Stimulated activated CD4-positive, alpha-beta T cell treated with anti-CD3 and anti-CD28 coated beads, Interleukin-1b, Interleukin-23, amount 100 ng/mL, for 24 hours (primary cell): ENCODE data around the gene FRMD4A.

Experiments used
- DNase-seq, 4 experiments: peaks; one replicate each; pipeline ENCODE4 v3.0.0-alpha.2; 2020; ENCODE audit warnings: low read depth in 4 of 4, low spot score in 1 of 4

The FRMD4A gene

DNA sequence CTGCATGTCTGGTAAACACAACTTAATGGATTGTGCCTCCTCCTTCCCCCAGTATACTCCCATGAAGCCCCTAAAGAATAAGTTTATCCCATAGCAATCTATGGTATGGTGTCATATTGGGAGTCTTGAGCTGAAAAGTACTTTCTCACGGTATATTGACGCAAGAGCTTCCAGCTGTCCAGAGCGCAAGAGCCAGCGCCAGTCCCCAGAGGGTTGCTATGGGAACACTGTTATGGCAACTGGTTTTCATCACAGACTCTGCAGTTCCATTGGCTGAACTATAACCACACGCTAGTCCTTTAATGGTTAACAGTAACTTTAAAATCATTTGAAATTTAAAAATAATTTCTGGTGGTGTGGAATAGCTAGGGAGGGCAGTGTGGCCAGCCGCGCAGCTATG is 697.0 kb downstream of the FRMD4A start:
- no peak for DNase-seq

DNA sequence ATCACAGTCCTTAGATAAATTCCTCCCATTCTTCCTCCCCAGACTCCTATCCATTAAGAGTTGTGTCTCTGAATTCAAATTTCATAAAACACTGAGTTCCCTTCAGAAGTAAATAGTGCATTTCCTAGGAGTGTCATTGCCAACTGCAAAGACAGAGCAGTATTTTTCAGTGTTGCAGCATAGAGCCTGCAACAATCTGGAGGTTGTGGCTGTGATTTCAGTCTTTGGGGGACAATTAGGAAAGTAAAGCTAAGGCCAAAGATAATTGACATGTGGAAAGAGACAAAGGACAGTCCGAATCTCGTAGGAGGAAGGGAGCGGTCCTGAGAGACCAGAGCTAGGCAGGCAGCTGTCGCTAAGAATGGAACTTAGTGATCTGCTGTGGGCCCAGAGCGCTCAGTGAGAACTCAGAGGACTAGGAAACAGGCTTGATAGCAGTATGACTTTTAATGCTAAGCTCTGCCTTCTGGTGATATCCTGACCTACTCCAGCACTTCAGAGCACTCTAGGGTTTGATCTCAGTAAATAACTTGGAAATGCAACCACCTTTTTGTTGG is 697.8 kb downstream of the FRMD4A start:
- DNase-seq: no peak

DNA sequence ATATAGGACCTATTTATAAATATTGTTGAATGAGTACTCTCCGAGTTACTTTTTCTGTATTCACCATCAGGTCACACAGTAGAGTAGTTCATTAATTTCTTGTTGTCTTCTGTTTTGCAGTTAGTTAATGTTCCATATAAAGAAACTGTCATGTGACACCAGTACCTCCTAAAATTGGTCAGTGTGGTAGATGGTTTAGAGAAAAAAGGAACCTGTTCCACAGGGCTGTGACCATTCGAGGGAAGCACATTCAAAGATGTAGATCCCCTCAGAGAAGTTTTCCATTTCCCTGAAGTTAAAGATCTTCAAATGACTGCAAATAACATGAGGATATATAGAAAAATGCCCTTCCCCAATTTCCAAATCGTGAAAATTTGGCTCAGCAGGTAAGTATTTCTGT is 698.3 kb downstream of the FRMD4A start:
- DNase-seq: no peak

DNA sequence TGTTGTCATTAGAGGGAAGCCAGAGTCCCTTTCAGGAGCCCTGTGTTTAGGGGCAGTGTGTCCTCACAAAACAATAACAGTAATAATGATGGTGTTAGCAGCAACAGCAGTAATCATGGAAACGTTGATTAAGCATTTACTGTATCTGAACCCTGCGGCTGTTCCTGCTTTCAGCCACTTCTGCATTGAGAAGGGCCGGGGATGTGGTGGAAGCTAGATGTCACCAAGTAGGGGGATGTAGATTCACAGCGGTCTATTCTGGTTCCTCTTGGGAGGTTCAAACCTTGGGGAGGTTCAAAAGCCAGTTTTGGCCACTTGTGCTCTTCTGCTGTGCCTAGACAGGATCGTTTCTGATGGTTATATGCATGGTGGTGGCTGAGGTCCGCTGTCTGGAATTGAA is 699.1 kb downstream of the FRMD4A start:
- DNase-seq: no peak

DNA sequence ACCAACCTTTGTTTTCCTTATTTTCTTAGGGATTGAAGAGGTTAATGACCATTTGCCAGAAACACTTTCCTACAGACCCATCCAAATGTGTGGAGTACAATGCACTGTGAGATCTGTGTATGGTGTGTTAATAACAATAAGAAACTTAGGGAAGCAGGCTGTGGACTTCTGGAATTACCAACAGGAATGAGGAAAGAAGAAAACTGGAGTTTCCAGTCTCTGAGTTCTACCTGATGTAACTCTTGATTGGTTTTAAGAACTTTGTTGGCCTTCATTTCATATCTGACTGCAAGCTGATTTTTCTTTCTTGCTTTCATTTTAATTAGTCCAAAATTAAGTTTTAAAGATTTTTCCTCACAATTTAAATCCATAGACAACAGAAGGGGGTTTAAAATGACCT is 700.5 kb downstream of the FRMD4A start:
- no peak for DNase-seq

DNA sequence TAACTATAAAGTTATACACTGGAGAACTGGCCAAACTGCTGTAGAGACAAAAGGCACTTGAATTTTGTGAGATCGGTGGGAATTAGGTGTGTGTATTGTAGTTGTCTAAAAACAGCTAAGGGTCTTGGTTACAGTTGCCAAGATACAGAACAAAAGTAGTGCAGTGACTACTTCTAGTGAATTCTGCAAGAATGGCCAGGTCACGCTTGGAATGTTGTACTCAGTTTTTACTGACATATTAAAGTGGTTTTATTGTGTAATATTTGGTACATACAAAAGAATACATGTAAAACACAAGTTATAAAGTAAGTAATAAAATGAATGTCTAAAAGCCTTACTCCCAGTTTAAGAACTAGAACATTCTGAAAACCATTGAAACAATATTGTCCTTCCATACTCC is 701.6 kb downstream of the FRMD4A start:
- DNase-seq: no peak

DNA sequence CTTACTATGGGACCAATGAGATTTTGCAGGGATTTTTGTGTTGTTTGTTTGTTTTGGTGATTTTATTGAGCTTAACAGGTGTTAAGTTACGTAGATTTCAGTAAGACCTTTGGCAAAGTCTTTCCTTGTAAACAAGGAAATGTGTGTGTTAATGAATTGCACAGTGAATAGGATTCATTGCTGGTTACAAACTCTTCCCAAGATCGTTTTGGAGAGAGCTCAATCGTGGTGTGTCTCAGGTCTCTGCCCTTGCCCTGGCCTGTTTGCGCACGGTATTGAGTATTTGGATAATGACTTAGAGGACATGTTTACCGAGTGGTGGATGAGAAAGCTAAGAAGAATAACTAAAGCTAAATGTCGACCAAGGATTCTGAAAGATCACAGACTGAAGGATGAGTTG is 702.1 kb downstream of the FRMD4A start:
- no peak for DNase-seq

DNA sequence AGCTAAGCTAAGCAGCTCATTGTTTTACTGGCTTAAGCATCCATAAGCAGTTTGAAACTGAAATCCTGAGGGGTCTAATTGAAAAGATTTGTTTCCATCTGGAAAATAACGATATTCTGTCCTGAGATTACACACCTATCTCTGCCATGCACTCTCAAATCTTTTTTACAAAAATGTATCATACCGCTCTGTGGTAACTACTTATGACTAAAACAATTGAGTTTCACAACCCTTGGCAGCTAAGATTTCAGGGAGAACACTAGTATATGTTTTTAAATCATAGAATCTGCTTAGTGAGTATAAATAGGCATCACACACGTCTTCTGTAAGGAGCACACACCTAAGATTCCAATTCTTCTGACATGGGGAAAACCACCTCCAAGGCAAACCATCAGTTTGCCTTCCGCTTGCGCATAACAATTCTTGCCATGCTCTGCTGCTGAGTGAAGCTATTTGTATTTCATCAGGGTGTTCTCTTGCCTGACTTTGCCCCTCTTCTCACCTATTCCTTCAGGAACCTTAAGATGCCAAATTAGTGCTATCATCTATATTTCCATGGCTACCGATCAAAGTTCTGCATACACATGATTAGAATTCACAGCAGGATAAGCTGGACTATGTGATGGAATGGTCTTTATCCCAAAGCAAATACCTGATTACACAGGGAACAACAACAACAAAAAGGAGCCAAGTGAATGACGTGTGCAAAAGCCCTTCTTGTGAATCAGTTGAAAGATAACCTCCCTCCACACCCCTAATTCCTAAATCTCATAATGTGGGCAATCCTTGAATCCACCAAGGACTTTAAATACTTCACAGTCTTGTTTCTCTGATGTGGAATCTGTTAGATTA is 703.0 kb downstream of the FRMD4A start:
- DNase-seq: no peak

DNA sequence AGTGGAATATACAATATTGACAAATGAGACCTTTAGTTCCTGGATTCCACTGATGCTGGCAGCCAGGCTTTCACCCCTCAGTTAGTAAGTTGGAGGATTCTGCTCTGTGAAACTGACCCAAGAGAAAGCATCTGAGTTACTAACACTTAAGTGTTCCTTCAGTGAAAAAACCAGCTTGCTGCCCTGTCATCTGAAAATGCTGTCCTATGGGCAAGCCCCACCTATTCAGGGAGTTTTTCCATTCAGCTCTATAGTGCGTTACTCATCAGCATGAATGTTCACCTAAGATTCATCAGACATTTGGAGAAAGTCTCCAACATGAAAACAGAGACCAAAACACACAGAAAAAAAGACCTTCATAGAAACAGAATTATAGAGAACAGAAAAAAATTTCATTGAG is 706.1 kb downstream of the FRMD4A start:
- no peak for DNase-seq

DNA sequence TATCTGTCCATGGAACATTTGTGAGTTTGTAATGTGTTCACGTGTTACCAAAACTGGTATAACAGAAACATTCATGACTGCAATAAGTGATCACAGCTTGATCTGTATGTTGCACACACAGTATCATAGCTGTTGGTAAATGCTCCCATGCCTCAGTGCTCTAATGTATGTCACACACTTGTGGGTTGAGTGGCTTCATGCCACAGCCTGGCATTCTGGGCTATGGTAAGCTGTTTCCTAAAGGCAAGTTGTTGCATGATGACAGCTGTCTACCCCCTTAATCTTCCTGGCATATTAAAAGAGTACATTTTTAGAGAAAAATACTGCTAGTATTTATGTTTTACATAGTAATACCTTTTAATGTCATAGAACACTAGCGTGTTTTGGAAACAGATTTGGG is 708.8 kb downstream of the FRMD4A start:
- no peak for DNase-seq

DNA sequence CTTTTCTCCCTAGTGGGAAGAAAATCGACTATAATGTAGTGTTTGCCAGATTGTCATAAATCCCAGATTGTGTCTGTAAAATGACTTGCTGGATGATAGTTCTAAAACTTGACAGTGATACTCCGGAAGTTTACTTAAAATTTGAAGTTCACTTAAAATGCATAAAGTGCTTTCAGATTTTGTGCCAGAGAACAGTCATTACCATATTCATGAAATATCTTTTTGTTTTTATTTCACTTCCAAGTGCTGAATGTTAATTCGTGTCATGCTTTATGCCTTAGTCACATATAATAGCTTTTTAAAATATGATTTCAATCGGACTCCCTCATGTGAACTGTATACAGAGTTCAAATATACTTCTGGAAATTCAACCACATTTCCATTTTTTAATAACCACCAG is 713.6 kb downstream of the FRMD4A start:
- DNase-seq: no peak

DNA sequence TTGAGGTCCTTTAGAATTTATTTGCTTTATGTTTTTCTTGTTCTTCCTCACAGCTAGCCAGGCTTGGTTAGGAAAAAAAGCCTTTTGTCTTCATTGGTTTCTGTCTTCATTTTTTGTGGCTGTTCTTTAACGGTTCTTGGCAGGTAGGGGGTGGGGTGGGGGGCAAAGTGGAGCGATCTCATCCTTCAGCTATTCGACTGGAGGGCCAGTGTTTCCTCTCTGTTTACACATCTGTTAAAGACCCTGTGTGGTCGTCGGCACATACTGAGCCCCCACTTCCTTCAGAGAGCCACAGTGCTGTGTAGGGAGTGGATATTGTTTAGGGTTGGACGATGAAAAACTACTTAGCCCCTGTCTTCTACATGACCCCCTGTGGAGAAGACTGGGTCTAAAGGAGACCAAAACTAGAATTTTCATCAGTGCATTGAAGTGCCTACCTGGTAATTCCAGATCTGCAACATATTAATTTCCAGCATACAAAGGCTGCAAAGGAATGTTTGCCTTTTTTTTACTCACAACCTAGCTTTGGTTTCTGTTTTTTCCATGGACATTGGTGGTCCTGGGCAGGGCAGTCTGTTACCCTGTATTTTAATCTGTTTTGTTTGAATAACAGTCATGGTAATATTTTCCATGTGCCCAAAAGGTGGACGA is 714.9 kb downstream of the FRMD4A start:
- no peak for DNase-seq

DNA sequence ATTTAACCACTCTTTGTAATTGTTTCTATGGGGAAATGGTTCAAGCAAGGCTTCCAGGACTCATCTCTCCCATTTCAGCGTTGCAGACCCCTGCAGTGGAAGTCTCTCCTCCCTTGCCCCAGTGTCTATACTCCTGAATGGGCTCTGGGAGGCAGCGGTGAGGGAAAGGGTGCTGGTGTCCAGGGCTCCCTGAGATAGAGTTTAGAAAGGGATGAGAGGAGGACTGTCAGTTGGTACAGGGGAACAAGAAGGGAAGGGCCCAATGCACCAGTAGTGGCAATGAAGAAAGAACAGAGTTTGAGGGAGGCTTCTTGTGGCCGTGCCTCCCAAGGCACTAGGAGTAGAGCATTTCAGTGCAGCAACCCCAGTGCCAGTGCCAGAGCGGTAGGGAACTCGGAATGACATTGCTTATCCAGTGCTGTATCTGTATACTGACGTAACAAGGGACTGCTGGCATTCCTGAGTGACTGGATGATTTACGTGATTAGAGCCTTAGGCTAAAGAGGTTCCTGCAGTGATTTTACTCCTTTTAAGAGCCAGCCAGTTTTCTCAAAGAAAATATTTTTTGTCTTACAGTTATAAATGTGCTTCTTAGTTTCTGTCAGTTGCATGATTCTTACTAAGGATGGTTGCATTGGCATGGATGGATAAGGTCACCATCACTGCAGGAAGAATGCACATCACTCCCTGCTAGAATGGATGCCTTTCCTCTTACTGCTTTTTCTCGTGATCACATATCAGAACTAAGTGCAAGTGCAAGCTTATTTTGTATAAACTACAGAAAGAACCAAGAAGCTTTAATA is 716.0 kb downstream of the FRMD4A start:
- DNase-seq: no peak

DNA sequence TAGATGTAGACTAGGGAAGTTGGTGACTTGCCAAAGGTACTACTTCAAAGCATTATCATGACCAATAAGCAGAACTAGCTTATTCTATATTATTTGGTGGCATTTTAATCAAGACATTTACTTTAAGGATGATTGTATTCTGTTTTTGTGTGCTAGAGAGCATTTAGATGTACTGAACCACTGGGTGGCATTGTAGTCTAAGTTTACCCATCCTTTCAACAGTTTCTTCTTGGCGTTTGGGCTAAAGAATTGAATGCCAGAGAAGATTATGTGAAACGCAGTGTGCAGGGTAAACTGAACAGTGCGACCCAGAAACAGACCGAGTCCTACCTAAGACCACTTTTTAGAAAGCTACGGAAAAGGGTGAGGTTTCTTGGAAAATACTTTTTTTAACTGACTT is 717.2 kb downstream of the FRMD4A start:
- DNase-seq: no peak

DNA sequence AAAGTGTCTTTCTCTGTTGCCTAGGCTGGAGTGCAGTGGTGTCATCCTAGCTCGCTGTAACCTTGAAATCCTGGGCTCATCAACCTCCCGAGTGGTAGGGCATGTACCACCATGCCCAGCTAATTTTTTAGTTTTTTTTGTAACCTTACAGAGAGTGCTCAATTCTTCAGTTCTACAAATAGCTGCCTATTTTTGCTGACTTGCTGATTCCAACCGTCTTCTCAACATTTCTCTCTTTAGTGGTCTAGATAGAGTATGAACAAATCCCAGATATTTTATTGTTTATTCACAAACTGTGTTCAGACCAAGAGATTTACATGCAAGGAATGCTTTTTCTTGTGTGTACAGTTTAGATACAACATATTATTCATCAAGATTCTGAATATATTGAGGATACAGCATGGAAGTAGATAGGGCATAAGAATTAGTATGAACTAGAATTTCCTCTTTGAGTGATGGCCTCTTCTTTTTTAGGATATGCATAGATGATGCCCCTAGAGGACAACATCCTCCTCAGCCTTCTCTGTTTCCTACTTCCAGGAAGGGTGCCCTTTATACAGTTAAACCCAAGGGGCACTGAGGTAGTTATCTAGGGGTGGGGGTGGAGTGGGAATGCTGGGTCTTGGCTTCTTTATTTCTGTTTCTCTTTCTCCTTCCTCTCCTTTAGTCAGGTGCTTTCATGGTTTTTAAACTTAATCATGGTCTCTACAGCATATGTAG is 717.9 kb downstream of the FRMD4A start:
- no peak for DNase-seq

DNA sequence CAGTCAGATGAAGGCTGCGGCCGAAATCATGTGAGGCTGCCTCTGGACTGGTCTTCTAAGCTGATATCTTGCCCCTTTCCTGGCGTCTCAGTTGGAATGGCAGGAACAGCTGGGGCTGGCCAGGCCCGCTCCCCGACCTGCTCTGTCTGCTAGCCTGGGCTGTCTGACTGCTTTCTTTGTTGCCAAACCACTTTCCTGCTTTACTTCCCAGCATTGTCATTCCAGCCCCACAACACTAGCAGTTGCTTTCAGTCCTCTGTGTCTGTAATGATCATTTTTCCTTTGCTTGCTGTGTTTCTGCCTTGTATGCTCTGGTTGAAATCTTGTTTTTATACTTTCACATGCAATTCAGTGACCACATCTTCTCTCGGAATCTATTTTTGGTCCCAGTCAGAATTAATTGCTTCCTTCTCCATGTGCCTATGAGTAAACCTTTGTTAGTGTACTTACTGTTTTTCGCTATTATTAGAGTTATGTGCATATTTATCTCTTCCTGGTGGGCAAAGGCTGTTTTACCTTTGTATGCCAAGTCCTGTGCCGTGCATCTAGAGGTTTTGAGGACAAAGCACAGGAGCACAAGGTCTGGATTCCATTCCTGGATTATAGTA is 722.4 kb downstream of the FRMD4A start:
- no peak for DNase-seq

DNA sequence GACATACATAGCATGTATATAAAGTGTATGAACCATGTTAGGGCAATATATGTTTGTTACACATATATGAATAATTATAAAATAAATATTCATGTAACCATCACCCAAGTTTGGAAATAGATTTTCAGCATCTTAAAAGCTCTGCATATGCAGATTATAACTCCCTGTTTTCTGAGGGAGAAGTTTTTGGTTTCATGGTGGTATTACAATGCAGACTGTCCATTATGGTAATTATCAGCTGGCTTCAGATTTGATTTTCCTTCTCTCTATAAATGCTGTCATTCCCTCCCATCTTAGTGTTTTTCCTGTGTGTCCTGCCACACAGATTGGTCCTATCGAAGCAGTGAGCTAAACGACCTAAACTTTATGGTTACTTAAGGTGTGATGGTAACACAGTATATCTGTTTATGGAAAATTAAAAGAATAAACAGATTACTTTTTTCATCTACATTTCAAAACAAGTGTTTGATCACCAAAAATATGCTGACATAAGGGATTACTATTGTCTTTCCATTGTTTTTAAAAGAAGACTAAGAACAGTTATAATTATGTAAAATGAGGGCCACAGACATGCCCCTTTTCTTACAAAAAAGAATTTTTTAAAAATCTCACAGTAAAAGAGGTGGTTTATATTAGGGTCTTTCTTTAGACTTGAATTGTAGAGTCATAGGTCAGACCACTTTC is 726.2 kb downstream of the FRMD4A start:
- DNase-seq: no peak

DNA sequence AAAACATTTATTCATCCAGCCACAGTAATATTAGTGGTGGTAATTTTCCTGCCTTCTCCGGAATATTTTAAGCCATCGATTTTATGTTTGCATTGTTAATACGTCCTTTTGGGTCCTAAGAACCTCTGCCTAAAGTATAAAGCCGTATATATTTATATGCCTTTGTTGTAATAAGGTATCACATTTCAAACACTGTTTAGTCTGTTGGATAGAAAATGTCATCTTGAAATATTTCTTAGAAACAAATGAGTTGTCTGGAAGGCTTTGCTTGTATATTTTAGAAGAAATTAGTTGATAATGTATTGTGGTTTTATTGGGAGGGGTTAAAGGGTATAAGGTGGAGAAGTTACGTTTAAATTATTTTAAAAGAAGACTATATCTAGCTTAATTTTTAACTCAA is 732.8 kb downstream of the FRMD4A start:
- DNase-seq: no peak

DNA sequence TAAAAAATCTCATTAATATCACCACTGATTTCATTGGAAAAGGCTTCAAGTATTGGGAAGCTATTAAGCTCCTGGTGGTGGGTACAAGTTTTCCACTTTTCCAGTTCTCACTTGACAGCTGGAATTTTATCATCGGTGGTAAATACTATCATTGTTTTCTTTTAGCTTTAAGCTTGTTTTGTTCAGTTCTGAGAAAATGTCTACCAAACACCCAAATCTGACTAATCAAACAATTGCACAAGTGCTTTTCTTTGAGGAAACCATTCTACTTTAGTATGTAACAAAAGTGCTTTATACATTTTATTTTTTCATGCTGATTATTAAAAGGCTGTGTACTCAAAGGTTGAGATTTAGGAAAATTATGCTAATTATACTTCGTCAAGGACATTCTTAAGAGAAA is 736.1 kb downstream of the FRMD4A start:
- DNase-seq: no peak
